ENCODE data around the gene TEF. TPM values are rescaled to one million over a fixed set of nuclear protein-coding genes. Genes with fewer than 3 reads are reported as not detected.
A peak's percentile ranks its signal among the peaks of the same experiment; 100 is the strongest.

TEF gene
- total and polyA plus RNA-seq, 2 experiments from 2014 or later: 5.4 to 8.9 TPM

GRCh38 chr22:41350087-41350486, 31.7 kb upstream of the TEF start:
- DNase-seq (ENCODE audit: low spot score): no peak
- Histone ChIP-seq H3K4me3 (no peak overlapping the region), H4K20me1 (ENCODE audit: insufficient read depth, poor library complexity, severe bottlenecking) (no peaks in the 10 kb centered on the region), H3K9me3 (ENCODE audit: low read depth) (no peaks in the 10 kb centered on the region), H3K27me3 (no peaks in the 10 kb centered on the region), H3K27ac (peak overlapping the region; percentile 42), H3K4me1 (ENCODE audit: insufficient read depth) (no peaks in the 10 kb centered on the region), H3K9me2 (replicated peaks; ENCODE audit: insufficient read depth) (no peaks in the 10 kb centered on the region), H3K79me2 (no peaks in the 10 kb centered on the region), H2AFZ (no peak overlapping the region), H3K4me2 (no peak overlapping the region), H3K36me3 (replicated peaks; ENCODE audit: insufficient read depth, low read depth) (no peaks in the 10 kb centered on the region)
- TF ChIP-seq EZH2 (IDR thresholded peaks at IDR 0.05; ENCODE audit: borderline replicate concordance) (no peak), CTCF (IDR thresholded peaks at IDR 0.05; ENCODE audit: poor library complexity) (no peak), EZH2phosphoT487 (IDR thresholded peaks at IDR 0.05; ENCODE audit: low read depth, severe bottlenecking, unreplicated experiment) (no peak)
- 91% methylated on average over 4 of the region's 4 CpGs for WGBS (ENCODE audit: low lambda C conversion rate, missing lambda C conversion rate)

GRCh38 chr22:41351011-41351410, 30.7 kb upstream of the TEF start:
- Histone ChIP-seq H3K9me3 (ENCODE audit: low read depth) (no peaks in the 10 kb centered on the region), H3K9me2 (replicated peaks; ENCODE audit: insufficient read depth) (no peaks in the 10 kb centered on the region), H3K36me3 (replicated peaks; ENCODE audit: insufficient read depth, low read depth) (no peaks in the 10 kb centered on the region), H3K4me1 (ENCODE audit: insufficient read depth) (no peaks in the 10 kb centered on the region), H2AFZ (no peak overlapping the region), H3K27me3 (no peaks in the 10 kb centered on the region), H3K4me2 (no peak overlapping the region), H3K27ac (peak overlapping the region; percentile 42), H4K20me1 (ENCODE audit: insufficient read depth, poor library complexity, severe bottlenecking) (no peaks in the 10 kb centered on the region), H3K4me3 (no peak overlapping the region), H3K79me2 (no peaks in the 10 kb centered on the region)
- DNase-seq (ENCODE audit: low spot score): no peak
- 99% methylated on average over 5 of the region's 5 CpGs for WGBS (ENCODE audit: low lambda C conversion rate, missing lambda C conversion rate)
- no peak for TF ChIP-seq CTCF (IDR thresholded peaks at IDR 0.05; ENCODE audit: poor library complexity)
- no peak for TF ChIP-seq EZH2 (IDR thresholded peaks at IDR 0.05; ENCODE audit: borderline replicate concordance)
- no peak for TF ChIP-seq EZH2phosphoT487 (IDR thresholded peaks at IDR 0.05; ENCODE audit: low read depth, severe bottlenecking, unreplicated experiment)

- Histone ChIP-seq H3K9me3 (ENCODE audit: low read depth) (no peaks in the 10 kb centered on the region), H3K79me2 (no peaks in the 10 kb centered on the region), H3K4me1 (ENCODE audit: insufficient read depth) (no peaks in the 10 kb centered on the region), H3K4me2 (no peak overlapping the region), H3K27me3 (no peaks in the 10 kb centered on the region), H4K20me1 (ENCODE audit: insufficient read depth, poor library complexity, severe bottlenecking) (no peaks in the 10 kb centered on the region), H3K4me3 (no peak overlapping the region), H3K9me2 (replicated peaks; ENCODE audit: insufficient read depth) (no peaks in the 10 kb centered on the region), H2AFZ (no peak overlapping the region), H3K27ac (peak overlapping the region; percentile 28), H3K36me3 (replicated peaks; ENCODE audit: insufficient read depth, low read depth) (no peaks in the 10 kb centered on the region)
- 77% methylated on average over 6 of the region's 6 CpGs for WGBS (ENCODE audit: low lambda C conversion rate, missing lambda C conversion rate)
- DNase-seq (ENCODE audit: low spot score): no peak
- no peak for TF ChIP-seq EZH2 (IDR thresholded peaks at IDR 0.05; ENCODE audit: borderline replicate concordance)
- TF ChIP-seq CTCF (IDR thresholded peaks at IDR 0.05; ENCODE audit: poor library complexity): no peak
- TF ChIP-seq EZH2phosphoT487 (IDR thresholded peaks at IDR 0.05; ENCODE audit: low read depth, severe bottlenecking, unreplicated experiment): no peak
Measured at GRCh38 chr22:41352058-41352457, 29.7 kb upstream of the TEF start.
